HG03159 (cell line): ENCODE results near the gene SUSD3.
A peak's percentile ranks its signal among the peaks of the same experiment; 100 is the strongest.
"Not testable (repeated sequence)": the region's sequence is repeated elsewhere in the genome, so short reads cannot be mapped to it uniquely, and the experiment has no call there.

Experiments
- ATAC-seq: cut with Tn5 transposase; IDR thresholded peaks from one replicate; pipeline ENCODE4 v1.9.1; 2021; ENCODE audit warnings: mild to moderate bottlenecking, moderate library complexity; ENCODE audit not compliant: unreplicated experiment

Gene SUSD3

DNA sequence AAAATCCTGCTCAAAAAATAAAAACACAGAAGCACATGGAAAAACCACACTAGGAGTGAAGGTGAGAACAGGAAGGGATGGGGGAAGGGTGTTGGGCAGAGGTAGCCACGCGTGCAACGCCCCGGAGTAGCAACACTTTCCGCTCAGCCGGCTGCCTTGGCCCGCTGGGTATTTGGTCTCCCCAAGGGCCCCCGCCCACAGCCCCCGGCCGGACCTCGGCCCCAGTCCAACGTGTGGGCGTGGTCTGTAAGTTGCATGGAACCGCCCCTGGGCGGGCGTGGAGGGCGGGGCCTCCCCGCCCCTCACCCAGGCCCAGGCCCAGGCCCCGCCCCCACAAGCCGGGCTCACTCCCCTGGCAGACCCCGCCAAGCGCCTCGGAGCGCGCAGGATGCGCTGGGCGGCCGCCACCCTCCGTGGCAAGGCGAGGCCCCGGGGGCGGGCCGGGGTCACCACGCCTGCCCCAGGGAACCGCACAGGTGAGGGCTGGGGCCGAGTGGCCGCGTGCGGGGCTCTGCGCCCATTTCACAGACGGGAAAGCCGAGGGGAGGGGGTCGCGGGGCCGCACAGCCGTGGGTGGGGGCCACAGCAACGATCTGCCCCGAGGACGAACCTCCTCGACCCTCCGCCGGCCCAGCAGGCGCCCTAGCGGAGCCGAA lies at the start of gene SUSD3:
TSS of gene SUSD3 (plus strand) at position 347 of the 656 bp plus-strand sequence. CDS start at position 389, 42 bp downstream.
- peak; percentile 46 for ATAC-seq

- ATAC-seq: no peak
Measured at GRCh38 chr9:93009337-93010015, 49.0 kb upstream of the SUSD3 start.

- ATAC-seq: no peak
Measured at GRCh38 chr9:93010056-93010455, 48.4 kb upstream of the SUSD3 start.

- ATAC-seq: no peak
Measured at GRCh38 chr9:93010704-93011103, 47.8 kb upstream of the SUSD3 start.

GRCh38 chr9:93011114-93011513 lies 47.4 kb upstream of the SUSD3 start:
- ATAC-seq: no peak

- ATAC-seq: no peak
Measured at GRCh38 chr9:93012963-93013855, 45.3 kb upstream of the SUSD3 start.

DNA sequence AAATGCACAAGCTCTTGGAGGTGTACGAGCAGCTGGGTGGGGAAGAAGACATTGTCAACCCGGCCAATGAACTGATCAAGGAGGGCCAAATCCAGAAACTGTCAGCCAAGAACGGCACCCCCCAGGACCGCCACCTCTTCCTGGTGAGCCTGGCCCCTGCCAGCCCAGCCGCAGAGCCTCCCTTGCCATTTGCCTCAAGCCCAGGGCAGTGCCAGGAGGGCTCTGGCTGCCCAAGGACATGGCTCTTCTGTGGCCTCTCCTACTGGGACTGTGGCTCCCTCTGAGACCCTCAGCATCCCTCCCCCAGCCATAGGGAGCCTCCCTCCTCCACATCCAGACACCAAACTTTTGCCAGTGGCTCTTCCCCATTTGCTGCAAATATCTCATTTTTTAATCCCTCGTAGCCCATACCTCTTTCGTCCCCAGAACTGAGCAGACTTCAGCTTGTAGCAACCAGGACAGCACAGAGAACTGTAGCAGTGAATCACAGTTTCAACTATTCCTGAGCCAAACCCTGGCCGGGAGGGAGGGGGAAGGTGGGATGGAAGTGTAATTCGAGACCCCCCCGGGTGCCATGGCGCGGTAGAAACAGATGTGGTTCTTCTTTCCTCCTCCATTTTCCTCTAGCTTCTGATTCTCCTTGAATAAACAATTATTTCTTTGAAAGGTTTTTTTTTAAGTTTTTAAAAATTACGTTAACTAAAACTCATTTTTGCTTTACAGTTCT lies 44.5 kb upstream of the SUSD3 start:
- no peak for ATAC-seq

DNA sequence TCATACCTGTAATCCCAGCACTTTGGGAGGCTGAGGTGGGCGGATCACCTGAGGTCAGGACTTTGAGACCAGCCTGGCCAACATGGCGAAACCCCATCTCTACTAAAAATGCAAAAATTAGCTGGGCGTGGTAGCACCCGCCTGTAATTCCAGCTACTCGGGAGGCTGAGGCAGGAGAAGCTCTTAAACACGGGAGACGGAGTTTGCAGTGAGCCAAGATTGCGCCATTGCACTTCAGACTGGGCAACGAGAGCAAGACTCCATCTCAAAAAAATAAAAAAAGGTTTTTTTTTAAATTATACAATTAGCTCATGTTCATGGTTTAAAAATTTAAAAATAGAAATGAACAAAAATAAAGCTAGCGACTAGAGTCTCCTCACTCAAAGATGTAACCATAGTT lies 43.3 kb upstream of the SUSD3 start:
- ATAC-seq: not testable (repeated sequence)

DNA sequence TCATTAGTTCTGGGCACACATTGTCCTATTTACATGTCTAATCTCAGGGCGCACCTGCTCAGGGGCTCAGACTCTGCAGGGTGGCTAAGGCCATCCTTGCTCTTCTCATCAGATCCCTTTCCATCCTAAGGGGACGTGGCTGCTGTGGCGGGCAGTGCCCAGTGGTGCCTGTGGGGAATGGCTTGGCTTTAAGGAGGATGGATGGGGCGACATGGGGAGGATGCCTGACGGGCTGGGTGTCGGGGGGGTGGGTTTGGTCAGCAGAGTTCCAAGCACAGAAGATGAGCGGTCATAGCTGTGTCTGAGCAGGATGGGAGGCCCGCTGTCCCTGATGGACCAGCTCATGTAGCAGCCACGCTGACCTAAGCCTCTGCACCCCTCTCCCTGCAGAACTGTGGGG lies 40.9 kb upstream of the SUSD3 start:
- no peak for ATAC-seq

GRCh38 chr9:93020151-93020550 lies 38.4 kb upstream of the SUSD3 start:
- ATAC-seq: no peak

DNA sequence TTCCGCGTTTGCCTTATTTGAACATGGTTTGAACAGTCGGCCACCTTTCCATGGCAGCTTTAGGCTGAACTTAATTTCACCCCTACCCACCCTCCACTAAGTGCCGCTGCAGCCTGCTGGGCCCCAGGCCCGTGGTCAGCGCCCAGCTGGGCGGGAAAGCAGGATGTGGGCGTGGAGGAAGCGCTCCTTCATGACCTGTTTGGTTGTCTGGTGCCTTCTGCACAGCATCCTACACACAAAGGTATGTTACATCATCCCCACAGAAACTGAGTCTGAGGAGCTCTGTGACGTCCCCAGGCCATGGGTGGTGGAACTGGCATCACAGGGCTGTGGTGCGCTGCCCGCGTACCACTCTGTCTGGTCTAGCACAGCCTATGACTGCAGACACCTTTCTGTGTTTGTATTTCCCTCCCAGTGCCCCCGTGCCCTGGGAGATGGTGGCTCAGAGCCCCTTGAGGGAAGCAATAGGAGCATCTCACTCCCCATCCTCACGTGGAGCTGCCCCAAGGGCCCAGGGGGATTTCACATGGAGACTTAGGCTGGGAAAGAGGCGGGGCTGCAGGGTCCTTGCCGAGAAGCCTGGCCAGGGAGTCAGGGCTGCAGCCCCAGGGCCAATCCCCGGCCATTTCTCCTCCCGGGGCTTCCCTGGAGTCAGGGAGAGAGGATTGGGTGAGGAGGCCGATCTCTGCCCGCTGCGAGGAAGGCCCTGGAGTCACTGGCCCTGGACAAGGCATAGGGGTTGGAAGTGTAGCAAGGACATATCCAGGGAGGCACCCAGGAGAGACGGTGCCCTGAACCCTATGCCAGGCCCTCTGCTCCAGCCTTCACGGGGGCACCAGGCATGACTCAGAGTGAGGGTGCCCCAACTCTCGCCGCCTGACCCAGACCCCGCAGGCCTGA lies 37.5 kb upstream of the SUSD3 start:
- no peak for ATAC-seq

DNA sequence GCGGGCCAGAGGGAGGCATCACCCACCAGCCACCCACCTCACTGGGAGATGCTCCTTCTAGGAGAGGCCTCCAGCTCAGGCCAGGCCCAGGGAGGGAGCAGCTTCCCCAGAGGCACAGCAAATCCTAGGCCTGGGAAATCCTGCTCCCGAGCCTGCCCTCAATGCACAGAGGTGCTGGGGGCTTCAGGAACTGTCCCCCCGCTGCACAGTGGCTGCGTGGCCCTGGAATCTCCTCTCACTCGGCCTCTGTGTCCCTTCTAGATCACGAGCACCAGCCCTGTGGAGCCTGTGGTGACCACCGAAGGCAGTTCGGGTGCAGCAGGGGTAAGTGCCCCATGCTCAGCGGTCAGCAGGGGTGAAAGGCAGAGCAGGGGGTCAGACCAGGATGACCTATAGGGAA lies 36.4 kb upstream of the SUSD3 start:
- ATAC-seq: no peak

DNA sequence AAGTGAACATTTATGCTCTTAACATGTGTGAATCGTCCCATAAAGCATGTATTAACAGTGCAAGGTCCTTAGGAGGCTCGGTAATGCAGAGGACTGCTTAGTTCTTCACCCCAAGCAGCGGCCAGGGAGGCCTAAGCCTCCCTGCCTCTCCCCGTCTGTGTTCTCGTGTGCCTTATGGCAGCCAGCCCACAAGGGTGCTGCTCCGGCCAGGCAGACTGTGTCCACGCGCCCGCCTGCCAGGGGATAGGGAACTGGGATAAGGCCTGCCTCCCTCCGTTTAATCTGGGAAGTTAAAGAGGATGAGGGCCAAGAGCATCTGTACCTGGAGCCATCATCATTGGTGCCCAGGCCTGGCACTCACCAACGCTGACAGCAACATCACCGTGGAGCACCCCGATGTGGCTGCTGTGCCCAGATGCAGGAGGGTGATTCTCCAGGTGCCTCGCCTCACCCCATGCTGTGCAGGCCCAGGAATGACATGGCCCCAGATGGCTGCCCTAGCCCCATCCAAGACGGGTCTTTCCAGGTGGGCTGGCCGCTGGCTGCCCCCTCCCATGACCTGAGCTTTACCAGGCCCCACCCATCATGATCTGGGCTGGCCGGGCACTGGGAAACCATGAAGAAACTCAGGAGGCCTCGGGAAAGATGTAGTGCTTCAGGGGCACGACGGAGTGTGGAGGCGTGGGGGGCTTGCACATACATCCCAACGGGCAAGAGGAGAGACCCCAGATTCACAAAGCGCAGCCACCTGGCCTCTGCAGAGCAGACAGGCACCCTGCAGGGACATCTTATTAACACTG lies 35.6 kb upstream of the SUSD3 start:
- ATAC-seq: no peak

- ATAC-seq: no peak
Measured at GRCh38 chr9:93023521-93023815, 35.0 kb upstream of the SUSD3 start.

- no peak for ATAC-seq
Measured at GRCh38 chr9:93024646-93024910, 33.9 kb upstream of the SUSD3 start.

- ATAC-seq: no peak
Measured at GRCh38 chr9:93024986-93025630, 33.4 kb upstream of the SUSD3 start.

- ATAC-seq: no peak
Measured at GRCh38 chr9:93025736-93026135, 32.8 kb upstream of the SUSD3 start.

- ATAC-seq: no peak
Measured at GRCh38 chr9:93026640-93027039, 31.9 kb upstream of the SUSD3 start.

DNA sequence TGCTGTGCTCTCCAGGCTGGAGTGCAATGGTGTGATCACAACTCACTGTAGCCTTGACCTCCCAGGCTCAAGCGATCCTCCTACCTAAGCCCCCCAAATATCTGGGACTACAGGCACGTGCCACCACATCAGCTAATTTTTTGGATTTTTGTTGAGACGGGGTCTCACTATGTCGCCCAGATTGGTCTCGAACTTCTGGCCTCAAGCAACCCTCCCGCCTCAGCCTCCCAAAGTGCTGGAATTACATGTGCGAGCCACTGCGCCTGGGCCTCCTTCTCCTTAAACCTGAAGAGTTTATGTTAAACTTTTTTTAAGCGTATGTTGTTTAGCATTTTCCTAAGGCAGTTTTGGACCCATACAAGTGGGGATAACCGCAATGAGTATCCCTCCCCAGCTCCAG lies 30.8 kb upstream of the SUSD3 start:
- no peak for ATAC-seq
